Neural cell (in vitro differentiated cells): ENCODE data around the gene REP15. TPM values are rescaled to one million over a fixed set of nuclear protein-coding genes. Genes with fewer than 3 reads are reported as not detected.

ENCODE experiments used
- H2AFZ ChIP-seq: fragments of 200-600, 300-800 bp; sonication (generic), shearing (Covaris generic); 2 replicates; pipeline ENCODE4 v1.6.0; 2014; ENCODE audit warnings: low read depth, mild to moderate bottlenecking, antibody characterized with exemption, low read length, moderate library complexity
- H3F3A ChIP-seq: fragments of 200-600 bp; shearing (Covaris generic); 2 replicates; pipeline ENCODE4 v1.6.1; 2016; ENCODE audit warnings: mild to moderate bottlenecking, moderate library complexity, mixed read lengths, antibody characterized with exemption, low read length; ENCODE audit not compliant: insufficient read depth, poor library complexity, severe bottlenecking
- H3K27ac ChIP-seq: fragments of 200-600, 300-800 bp; sonication (generic), shearing (Covaris generic); 2 replicates; pipeline ENCODE4 v1.5.1; 2014; ENCODE audit warnings: mild to moderate bottlenecking, low read length, moderate library complexity
- H3K27me3 ChIP-seq: fragments of 300-800, 200-600 bp; sonication (generic), shearing (Covaris generic); 2 replicates; pipeline ENCODE4 v1.6.0; 2014; ENCODE audit warnings: mild to moderate bottlenecking, low read depth, low read length, moderate library complexity; ENCODE audit not compliant: insufficient read depth
- H3K36me3 ChIP-seq: fragments of 300-800, 200-600 bp; sonication (generic), shearing (Covaris generic); 2 replicates; pipeline ENCODE4 v1.5.1; 2014; ENCODE audit warnings: mild to moderate bottlenecking, antibody characterized with exemption, low read length, moderate library complexity; ENCODE audit not compliant: insufficient read depth
- H3K4me2 ChIP-seq: fragments of 300-800, 200-600 bp; sonication (generic), shearing (Covaris generic); 2 replicates; pipeline ENCODE4 v1.6.0; 2014; ENCODE audit warnings: mild to moderate bottlenecking, low read length
- H3K4me3 ChIP-seq: fragments of 300-800, 200-600 bp; sonication (generic), shearing (Covaris generic); 2 replicates; pipeline ENCODE4 v1.5.1; 2014; ENCODE audit warnings: mild to moderate bottlenecking, low read length, moderate library complexity
- H3K79me2 ChIP-seq: fragments of 200-600 bp; shearing (Covaris generic); replicated peaks from 2 replicates; pipeline ENCODE4 v1.6.0; 2014; ENCODE audit warnings: mild to moderate bottlenecking, low read length, moderate library complexity; ENCODE audit not compliant: insufficient read depth
- H3K9ac ChIP-seq: fragments of 300-800, 200-600 bp; sonication (generic), shearing (Covaris generic); 2 replicates; pipeline ENCODE4 v1.6.1; 2016; ENCODE audit warnings: mild to moderate bottlenecking, low read length, mixed read lengths
- H3K9me2 ChIP-seq: fragments of 200-600 bp; shearing (Covaris generic); 2 replicates; pipeline ENCODE4 v1.6.1; 2016; ENCODE audit warnings: mild to moderate bottlenecking, low read length, mixed read lengths; ENCODE audit not compliant: insufficient read depth
- H3K9me3 ChIP-seq: fragments of 200-600, 300-800 bp; sonication (generic), shearing (Covaris generic); 2 replicates; pipeline ENCODE4 v1.6.1; 2016; ENCODE audit warnings: mild to moderate bottlenecking, mixed run types, low read length, moderate library complexity, mixed read lengths
- H4K20me1 ChIP-seq: fragments of 200-600 bp; shearing (Covaris generic); 2 replicates; pipeline ENCODE4 v1.6.1; 2016; ENCODE audit warnings: mild to moderate bottlenecking, mixed run types; ENCODE audit not compliant: insufficient read depth
- CTCF ChIP-seq: fragments of 450-650 bp; IDR thresholded peaks from 2 replicates; pipeline ENCODE4 v1.5.1; 2014; ENCODE audit warnings: antibody characterized with exemption, mild to moderate bottlenecking, moderate library complexity; ENCODE audit not compliant: poor library complexity, severe bottlenecking
- EP300 ChIP-seq: fragments of 450-650 bp; conservative IDR thresholded peaks from 2 replicates; pipeline ENCODE4 v1.6.1; 2014; ENCODE audit warnings: antibody characterized with exemption, mild to moderate bottlenecking, moderate library complexity; ENCODE audit not compliant: poor library complexity, severe bottlenecking
- EZH2 ChIP-seq: fragments of 200-600, 300-800 bp; shearing (Covaris generic), sonication (generic); IDR thresholded peaks from 2 replicates; pipeline ENCODE4 v1.6.1; 2014; ENCODE audit warnings: antibody characterized with exemption, low read length, borderline replicate concordance, mild to moderate bottlenecking; ENCODE audit not compliant: insufficient read depth, poor library complexity, severe bottlenecking
- MXI1 ChIP-seq: fragments of 450-650 bp; conservative IDR thresholded peaks from 2 replicates; pipeline ENCODE4 v1.6.1; 2014; ENCODE audit warnings: antibody characterized with exemption, mild to moderate bottlenecking; ENCODE audit not compliant: poor library complexity, severe bottlenecking
- POLR2AphosphoS5 ChIP-seq: IDR thresholded peaks from 2 replicates; pipeline ENCODE4 v1.6.1; 2012
- RAD21 ChIP-seq: fragments of 450-650 bp; conservative IDR thresholded peaks from 2 replicates; pipeline ENCODE4 v1.6.1; 2014; ENCODE audit warnings: antibody characterized with exemption, mild to moderate bottlenecking, moderate library complexity
- REST ChIP-seq: IDR thresholded peaks from 2 replicates; pipeline ENCODE4 v1.6.1; 2012; ENCODE audit warnings: borderline replicate concordance
- SMC3 ChIP-seq: fragments of 450-650 bp; conservative IDR thresholded peaks from 2 replicates; pipeline ENCODE4 v1.6.1; 2014; ENCODE audit warnings: antibody characterized with exemption, mild to moderate bottlenecking, moderate library complexity; ENCODE audit not compliant: poor library complexity
- TAF1 ChIP-seq: IDR thresholded peaks from 2 replicates; pipeline ENCODE4 v1.6.1; 2012; ENCODE audit warnings: low read depth
- polyA plus RNA-seq: library from polyadenylated mRNA; depleted of rRNA; stranded (reverse); fragments of >200 nt; gene quantifications from 2 replicates; pipeline ENCODE4 v1.2.3, GENCODE V29; 2014

Gene REP15
- polyA plus RNA-seq, 1 donor from 2014 or later: 0.88 TPM

GRCh38 chr12:27693403-27693802 is 2.8 kb upstream of the REP15 start:
- Histone ChIP-seq H3K79me2 (no peaks in the 10 kb centered on the region), H3K36me3 (no peaks in the 10 kb centered on the region)

GRCh38 chr12:27695556-27696292 is 523 bp upstream of the REP15 start:
- no peaks in the 10 kb centered on the region for H3K79me2 ChIP-seq
- no peaks in the 10 kb centered on the region for H4K20me1 ChIP-seq
- H3K9ac ChIP-seq: no peak overlapping the region
- H3K27me3 ChIP-seq: no peaks in the 10 kb centered on the region
- no peak overlapping the region for H2AFZ ChIP-seq
- no peaks in the 10 kb centered on the region for H3K9me2 ChIP-seq
- TF ChIP-seq SMC3 (no peak), POLR2AphosphoS5 (no peak), MXI1 (no peak), EZH2 (no peak), RAD21 (no peak), CTCF (no peak), REST (no peak), EP300 (no peak), TAF1 (no peak)
- H3F3A ChIP-seq: no peaks in the 10 kb centered on the region
- no peaks in the 10 kb centered on the region for H3K36me3 ChIP-seq
- H3K27ac ChIP-seq: no peak overlapping the region
- H3K4me2 ChIP-seq: no peak overlapping the region
- no peaks in the 10 kb centered on the region for H3K9me3 ChIP-seq
- no peak overlapping the region for H3K4me3 ChIP-seq

More at GRCh38 chr12:27693403-27693802, 2.8 kb upstream of the REP15 start:
- no peak overlapping the region for H2AFZ ChIP-seq
- H3K4me3 ChIP-seq: no peak overlapping the region
- no peak overlapping the region for H3K27ac ChIP-seq
- H3F3A ChIP-seq: no peaks in the 10 kb centered on the region
- no peak overlapping the region for H3K9ac ChIP-seq
- H3K4me2 ChIP-seq: no peak overlapping the region
- H4K20me1 ChIP-seq: no peaks in the 10 kb centered on the region
- no peaks in the 10 kb centered on the region for H3K9me2 ChIP-seq
- TF ChIP-seq TAF1: no peak
- TF ChIP-seq MXI1: no peak
- no peak for TF ChIP-seq CTCF
- TF ChIP-seq RAD21: no peak
- H3K9me3 ChIP-seq: no peaks in the 10 kb centered on the region
- H3K27me3 ChIP-seq: no peaks in the 10 kb centered on the region
